22Rv1 (cell line): Measurements from ENCODE around the gene RTCB.

Experiments
- CTCF ChIP-seq: fragments of 450-650 bp; IDR thresholded peaks from 2 replicates; pipeline ENCODE4 v1.5.1; 2017; ENCODE audit warnings: mild to moderate bottlenecking
- ZFX ChIP-seq: fragments of 450-650 bp; IDR thresholded peaks from 2 replicates; pipeline ENCODE4 v1.6.1; 2017; ENCODE audit warnings: antibody characterized with exemption, borderline replicate concordance

GRCh38 chr22:32385681-32386080 is 26.4 kb downstream of the RTCB start:
- TF ChIP-seq CTCF = no peak
- no peak for TF ChIP-seq ZFX
